ENCODE data around the gene SIAH2. TPM values are rescaled to one million over a fixed set of nuclear protein-coding genes. Genes with fewer than 3 reads are reported as not detected.

SIAH2 gene, protein sequence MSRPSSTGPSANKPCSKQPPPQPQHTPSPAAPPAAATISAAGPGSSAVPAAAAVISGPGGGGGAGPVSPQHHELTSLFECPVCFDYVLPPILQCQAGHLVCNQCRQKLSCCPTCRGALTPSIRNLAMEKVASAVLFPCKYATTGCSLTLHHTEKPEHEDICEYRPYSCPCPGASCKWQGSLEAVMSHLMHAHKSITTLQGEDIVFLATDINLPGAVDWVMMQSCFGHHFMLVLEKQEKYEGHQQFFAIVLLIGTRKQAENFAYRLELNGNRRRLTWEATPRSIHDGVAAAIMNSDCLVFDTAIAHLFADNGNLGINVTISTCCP
- 38.5 and 44.6 TPM in 2 replicates for total RNA-seq

DNA sequence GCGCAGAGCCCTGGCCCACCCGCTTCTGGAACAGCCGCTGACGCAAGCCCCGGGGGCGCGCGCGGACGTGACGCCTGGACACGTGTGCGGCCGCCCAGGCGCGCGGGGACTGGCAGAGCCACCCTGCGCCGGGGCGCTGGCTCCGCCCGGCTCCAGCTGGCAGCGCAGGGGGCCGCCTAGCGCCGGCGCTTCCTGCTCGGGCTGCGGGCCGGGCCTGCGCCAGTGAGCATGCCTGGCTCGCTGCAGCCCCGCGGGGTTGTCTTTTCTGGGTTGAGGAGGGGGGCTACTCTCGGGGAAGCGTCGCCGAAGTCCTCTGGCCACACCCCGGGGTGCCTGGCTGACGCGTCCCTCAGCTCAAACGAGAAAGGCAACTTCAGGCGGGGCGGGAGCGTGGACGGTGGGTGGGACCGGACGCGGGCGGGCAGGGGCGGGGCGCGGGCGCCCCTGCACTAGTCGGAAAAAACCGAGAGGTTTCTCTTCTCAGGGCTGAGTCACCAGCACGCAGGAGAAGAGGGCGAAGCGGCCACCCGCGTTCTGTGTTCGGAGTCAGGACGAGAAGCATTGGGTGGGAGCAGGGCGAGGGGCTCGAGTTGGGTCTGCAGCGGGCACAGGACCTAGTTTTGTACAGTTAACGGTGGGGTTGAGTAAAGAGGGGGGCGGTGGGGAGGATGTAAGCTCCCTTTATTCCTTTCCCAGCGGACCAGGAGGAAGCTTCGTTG lies at the start of gene SIAH2:
Gene SIAH2, minus strand, starts transcription at position 48 of the 719 bp plus-strand sequence. CDS start 320 bp downstream, outside the sequence.
- TF ChIP-seq, protein P1, sequence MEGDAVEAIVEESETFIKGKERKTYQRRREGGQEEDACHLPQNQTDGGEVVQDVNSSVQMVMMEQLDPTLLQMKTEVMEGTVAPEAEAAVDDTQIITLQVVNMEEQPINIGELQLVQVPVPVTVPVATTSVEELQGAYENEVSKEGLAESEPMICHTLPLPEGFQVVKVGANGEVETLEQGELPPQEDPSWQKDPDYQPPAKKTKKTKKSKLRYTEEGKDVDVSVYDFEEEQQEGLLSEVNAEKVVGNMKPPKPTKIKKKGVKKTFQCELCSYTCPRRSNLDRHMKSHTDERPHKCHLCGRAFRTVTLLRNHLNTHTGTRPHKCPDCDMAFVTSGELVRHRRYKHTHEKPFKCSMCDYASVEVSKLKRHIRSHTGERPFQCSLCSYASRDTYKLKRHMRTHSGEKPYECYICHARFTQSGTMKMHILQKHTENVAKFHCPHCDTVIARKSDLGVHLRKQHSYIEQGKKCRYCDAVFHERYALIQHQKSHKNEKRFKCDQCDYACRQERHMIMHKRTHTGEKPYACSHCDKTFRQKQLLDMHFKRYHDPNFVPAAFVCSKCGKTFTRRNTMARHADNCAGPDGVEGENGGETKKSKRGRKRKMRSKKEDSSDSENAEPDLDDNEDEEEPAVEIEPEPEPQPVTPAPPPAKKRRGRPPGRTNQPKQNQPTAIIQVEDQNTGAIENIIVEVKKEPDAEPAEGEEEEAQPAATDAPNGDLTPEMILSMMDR (conservative IDR thresholded peaks at IDR 0.05; ENCODE audit: low read depth, low read length), result no peak
- DNase-seq (ENCODE audit: low read depth), result no peak
- H3K4me3 ChIP-seq (ENCODE audit: low read depth, low read length), result peak within 1 kb of the TSS; percentile 70

DNA sequence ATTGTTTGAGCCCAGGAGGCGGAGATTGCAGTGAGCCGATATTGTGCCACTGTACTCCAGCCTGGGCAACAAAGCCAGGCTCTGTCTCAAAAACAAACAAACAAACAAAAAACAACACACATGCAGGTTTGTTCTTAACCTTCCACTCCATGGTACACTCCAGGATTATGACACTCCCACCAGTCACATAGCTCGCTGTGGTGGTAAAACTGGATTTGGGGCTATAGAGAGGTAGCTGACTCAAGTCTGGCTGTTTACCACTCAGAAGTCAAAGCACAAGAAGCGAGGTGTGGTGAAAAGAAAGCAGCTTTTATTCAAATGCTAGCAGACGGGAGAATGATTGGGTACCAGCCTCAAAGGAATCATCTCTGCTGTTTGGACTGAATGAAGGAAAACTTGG lies 49.0 kb upstream of the SIAH2 start:
- no peak for DNase-seq (ENCODE audit: low read depth)
- H3K4me3 ChIP-seq (ENCODE audit: low read depth, low read length), result no peak overlapping the region
- TF ChIP-seq, protein P1 (conservative IDR thresholded peaks at IDR 0.05; ENCODE audit: low read depth, low read length), result no peak

DNA sequence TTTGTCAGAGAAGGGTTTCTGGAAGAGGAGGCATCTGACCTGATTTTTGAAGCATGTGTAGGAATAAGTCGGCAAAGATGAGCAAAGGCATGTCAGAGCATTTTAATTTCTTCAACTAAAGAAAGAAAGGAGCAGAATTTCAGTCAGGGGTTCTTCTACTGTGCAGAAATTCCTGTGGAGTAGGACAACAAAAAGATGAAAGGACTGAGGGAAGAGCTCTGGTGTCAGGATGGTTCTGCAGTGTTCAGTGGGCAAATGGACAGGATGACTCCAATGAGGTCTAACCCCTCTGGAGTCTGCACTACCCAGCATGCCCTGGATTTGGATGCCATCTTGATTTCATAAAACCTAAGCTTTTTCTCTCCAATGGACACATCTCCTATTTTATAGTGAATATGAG lies 47.7 kb upstream of the SIAH2 start:
- DNase-seq (ENCODE audit: low read depth), result no peak
- TF ChIP-seq, protein P1 (conservative IDR thresholded peaks at IDR 0.05; ENCODE audit: low read depth, low read length), result no peak
- no peak overlapping the region for H3K4me3 ChIP-seq (ENCODE audit: low read depth, low read length)

DNA sequence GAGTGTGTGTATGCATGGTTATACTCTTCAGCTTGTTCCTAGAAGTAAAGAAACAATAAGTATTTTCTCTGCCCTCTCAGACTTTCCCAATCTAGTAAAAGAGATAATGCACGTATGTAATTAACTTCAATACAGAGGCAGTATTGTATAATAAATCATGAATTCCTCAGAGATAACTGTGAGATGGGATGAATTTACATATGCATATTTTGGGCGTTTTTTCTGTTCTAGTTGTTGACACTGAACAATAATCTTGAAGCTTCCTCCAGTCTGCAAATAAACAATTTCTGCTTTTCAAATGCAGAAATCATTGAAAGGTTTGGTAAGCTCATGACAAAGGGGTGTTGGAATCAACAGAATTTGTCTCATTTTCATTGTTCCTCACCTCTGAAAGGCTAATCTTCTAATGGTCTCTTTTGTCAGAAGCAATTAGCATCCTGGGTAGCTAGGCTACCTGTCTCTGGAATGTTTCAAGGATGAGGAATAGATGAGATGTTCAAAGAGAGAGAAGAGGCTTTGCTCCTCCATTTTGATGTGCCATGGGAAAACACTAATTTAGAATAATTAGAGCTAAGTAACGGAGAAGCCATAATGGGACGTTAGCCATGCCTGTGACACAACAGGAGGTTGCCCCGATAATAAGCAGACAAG lies 43.3 kb upstream of the SIAH2 start:
- TF ChIP-seq, protein P1 (conservative IDR thresholded peaks at IDR 0.05; ENCODE audit: low read depth, low read length), result no peak
- no peak overlapping the region for H3K4me3 ChIP-seq (ENCODE audit: low read depth, low read length)
- DNase-seq (ENCODE audit: low read depth), result no peak

DNA sequence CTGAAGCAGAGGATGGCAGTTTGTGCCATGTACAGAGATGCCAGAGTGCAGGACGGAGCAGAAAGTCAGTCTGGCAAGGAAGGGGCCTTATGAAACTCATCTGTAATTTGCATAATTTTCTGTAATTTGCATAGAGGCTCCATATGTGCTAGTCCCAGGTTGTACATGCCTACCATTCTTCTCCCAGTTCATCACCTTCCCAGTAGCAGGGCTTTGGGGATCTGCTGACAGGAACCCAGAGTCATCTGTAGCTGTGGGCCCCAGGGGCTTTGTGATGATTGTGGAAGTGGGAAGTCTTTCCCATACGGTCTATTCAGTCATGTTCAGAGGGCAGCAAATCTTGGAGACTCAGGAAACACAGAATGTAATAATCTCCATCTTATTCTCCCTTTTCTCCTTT lies 42.4 kb upstream of the SIAH2 start:
- no peak overlapping the region for H3K4me3 ChIP-seq (ENCODE audit: low read depth, low read length)
- DNase-seq (ENCODE audit: low read depth), result no peak
- TF ChIP-seq, protein P1 (conservative IDR thresholded peaks at IDR 0.05; ENCODE audit: low read depth, low read length), result no peak

DNA sequence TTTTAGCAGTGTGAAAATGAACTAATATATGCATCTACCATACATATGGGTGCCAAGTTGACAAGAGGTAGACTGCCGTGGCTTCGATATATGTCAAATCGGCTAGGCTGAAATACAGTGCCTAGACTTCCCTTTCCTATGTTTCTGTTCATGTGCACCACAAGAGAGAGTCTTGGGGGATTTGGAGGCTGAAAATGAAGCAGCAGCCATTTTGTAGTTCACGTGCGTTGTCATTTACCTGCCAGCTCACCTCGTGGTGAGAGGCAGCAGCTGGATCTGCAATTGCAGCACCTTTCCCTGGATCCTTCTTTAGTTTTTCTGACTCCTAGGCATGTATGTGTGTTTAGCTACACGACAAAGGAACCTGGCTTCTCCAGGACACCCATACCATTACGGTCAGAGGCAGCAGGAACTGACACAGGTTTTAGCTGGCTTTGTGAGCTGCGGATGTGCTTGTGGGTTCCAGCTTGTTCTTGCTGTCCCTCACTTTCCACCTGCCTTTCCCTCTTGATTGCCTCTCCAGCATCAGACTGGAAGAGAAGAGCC lies 40.5 kb upstream of the SIAH2 start:
- TF ChIP-seq, protein P1 (conservative IDR thresholded peaks at IDR 0.05; ENCODE audit: low read depth, low read length), result no peak
- no peak for DNase-seq (ENCODE audit: low read depth)
- no peak overlapping the region for H3K4me3 ChIP-seq (ENCODE audit: low read depth, low read length)
